Dedifferentiated amniotic fluid mesenchymal stem cell (primary cell): ENCODE measurements around the gene FCN2.

Experiments
- DNase-seq: peaks from one replicate; pipeline ENCODE4 v3.0.0-alpha.2; 2016; ENCODE audit errors: extremely low spot score

Gene FCN2

DNA sequence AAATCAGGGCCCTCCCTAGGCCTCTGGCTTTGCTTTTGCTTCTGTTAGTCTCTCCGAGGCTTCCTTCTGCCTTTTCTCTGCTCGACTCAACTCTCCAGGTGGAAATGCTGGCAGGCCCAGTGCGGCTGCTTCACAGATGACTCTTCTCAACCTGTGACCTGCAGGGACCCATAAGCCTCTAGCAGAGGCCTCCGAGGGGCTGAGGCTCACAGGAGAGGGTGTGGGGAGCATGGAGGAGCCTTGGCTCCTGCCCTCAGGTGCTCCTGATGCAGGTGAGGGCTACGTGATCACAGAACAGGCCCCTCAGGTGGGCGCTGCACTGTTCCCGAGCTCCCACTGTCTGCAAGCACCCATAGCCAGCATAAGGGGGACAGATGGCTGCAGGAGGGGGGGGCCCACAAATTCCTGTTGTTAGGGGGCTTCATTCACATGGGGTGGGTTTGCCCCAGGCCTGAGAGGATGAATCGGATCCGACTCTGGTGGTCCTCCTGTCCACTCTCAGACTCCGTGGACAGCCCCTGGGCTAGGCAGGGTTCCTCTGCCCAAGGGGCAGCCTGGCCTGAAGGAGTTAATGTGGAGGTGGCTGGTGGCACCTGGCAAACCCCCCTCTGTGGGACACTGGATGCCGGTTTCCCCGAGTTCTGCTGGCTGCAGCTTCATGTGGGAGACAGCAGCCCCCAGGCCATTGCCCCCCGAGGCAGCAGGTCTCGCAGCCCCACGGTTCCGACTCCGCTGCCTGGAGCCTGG, 10.9 kb upstream of the FCN2 start:
- no peak for DNase-seq

DNA sequence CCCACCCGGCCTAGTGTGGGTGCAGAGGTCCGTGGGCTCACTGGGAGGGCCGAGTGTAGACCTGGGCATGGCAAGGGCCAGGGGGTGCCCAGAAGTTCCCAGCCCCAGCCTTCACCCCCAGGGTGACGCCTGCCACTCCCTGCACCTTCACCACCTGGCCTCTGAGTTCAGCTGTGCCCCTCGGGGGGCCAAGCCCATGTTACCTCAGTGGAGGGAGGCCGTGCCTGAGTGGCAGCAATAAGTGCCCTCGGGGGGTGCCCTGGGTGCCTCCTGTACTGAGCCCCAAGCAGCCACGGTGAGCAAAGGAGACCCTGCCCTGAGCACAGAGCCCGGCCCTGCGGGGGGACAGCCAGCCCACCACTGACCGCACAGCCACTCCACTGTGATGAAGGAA, 10.3 kb upstream of the FCN2 start:
- no peak for DNase-seq

DNA sequence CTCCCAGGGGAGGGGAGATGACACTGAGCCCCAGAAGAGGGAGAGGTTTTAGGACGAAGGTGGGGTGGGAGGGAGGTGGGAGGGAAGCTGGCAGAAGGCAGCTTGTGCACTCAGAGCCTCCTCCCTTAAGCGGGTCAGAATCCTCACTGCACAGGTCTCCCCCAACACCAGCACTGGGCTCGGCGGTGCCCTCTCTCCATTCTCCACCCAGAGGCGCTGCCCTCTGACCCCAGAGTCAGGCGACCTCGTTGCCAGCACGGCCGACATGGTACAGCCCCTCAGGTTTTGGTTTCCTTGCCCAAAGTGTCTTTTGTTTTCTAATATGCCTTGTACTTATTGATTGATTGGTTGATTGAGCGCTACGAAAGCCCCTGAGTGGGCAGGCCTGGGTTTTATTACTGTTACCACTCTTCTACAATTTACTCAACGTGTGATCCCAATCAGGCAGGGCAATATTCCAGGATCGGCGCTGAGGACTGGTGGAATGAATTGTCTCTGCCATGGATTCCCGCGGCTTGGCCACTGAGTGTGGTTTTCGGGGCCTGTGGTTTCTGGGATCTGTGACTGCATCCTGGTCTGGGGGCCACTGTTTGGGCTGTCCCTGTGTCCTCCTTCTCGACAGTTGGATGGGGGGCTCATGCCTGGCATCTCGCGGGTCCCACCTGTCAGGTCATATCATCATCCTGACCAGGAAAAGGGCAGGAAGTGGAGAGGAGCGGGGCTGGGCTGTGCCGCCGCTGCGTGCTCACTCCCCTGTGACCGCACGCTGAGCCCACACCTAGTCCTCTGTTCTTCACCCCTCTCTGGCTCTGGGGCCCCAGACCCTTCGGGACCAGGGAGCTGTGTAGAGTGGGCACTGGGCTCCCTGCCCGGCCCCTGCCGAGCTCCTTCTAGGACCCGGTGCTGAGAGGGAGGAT, 9.6 kb upstream of the FCN2 start:
- DNase-seq: no peak

- no peak for DNase-seq
Observed at GRCh38 chr9:134871697-134872340, 8.8 kb upstream of the FCN2 start.

GRCh38 chr9:134872482-134873231, 8.0 kb upstream of the FCN2 start:
- no peak for DNase-seq

DNA sequence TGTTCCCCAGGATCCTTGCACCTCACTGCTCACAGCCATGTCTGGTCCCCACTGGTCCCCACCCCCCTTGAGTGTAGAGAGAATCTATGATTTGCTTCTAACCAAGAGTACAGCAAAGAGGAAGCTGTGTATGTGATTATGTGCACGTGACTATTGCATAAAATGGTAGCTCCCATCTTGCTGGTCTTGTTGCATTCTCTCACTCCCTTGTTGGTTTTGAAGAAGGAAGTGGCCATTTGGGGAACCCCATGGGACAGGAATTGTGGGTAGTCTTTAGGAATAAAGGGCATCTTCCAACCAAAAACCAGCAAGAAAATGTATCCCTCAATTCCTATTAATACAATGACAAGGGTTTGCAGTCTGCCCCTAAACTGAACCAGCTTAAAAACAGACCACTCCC, 5.2 kb upstream of the FCN2 start:
- DNase-seq: no peak

- DNase-seq: no peak
Observed at GRCh38 chr9:134877541-134877940, 3.1 kb upstream of the FCN2 start.

GRCh38 chr9:134879664-134880483, 736 bp upstream of the FCN2 start:
- no peak for DNase-seq

DNA sequence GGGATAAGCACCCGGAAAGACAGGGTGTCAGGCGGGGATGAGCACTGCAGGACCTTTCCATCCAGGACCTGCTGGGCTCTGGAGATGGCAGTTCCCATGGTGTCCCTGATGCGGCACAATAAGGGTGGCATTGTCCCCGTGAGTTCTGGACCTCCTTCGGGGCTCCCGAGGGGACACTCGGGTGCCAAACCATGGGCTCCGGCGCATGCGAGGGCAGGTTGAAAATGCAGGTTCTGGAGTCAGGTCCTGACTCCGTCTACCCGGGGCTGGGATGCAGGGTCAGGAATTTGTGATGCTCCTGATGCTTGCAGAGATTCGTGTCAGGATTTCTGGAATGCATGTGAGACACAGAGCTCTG, 682 bp downstream of the FCN2 start:
- no peak for DNase-seq

GRCh38 chr9:134882204-134882785, 1.7 kb downstream of the FCN2 start:
- no peak for DNase-seq

GRCh38 chr9:134883040-134883782, 2.6 kb downstream of the FCN2 start:
- no peak for DNase-seq

GRCh38 chr9:134884492-134884891, 3.9 kb downstream of the FCN2 start:
- DNase-seq: no peak

DNA sequence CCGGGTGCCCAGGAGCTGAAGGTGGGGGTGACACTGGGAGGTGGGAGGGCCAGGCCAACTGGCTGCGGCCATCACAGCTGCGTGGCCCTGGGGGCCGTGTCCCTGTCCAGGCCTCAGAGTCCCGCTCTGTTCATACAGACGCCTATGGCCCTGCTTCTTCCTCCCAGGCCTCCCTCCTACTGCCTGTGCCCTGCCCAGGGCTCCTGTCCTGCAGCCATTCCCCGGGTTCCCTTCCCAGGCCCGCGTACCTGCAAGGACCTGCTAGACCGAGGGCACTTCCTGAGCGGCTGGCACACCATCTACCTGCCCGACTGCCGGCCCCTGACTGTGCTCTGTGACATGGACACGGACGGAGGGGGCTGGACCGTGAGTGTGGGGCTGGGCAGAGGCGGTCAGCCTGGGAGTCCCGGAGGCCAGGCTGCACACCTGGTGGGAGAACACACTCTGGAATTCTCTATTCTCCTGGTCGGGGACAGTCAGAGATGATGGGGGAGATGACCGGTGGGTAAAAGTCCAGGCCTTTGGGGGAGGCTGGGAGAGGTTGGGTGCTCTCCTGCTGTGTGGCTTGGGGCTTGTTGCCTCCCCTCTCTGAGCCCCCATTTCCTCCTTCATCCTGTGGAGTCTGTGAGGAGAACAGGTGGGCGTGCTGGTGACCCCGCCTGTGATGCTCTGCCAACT, 4.5 kb downstream of the FCN2 start:
- DNase-seq: no peak

- DNase-seq: no peak
Observed at GRCh38 chr9:134885679-134886412, 5.2 kb downstream of the FCN2 start.

DNA sequence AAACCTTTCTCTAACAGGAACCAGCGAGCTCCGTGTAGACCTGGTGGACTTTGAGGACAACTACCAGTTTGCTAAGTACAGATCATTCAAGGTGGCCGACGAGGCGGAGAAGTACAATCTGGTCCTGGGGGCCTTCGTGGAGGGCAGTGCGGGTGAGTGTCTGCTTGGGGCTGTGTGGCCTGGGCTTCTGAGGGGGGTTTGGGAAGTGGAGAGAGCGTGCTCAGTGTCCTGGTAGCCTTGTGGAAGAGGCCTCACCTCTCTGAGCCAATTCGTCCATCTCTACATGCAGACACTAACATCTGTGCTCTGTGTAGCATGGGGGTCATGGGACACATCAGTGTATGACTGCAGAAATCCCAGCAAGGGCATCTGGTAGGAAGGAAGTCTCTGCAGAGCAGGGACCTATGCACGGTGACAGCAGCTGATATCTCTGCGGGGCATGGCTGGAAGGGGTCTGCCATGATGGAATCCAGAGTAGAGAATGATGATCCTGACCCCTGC, 5.9 kb downstream of the FCN2 start:
- no peak for DNase-seq

DNA sequence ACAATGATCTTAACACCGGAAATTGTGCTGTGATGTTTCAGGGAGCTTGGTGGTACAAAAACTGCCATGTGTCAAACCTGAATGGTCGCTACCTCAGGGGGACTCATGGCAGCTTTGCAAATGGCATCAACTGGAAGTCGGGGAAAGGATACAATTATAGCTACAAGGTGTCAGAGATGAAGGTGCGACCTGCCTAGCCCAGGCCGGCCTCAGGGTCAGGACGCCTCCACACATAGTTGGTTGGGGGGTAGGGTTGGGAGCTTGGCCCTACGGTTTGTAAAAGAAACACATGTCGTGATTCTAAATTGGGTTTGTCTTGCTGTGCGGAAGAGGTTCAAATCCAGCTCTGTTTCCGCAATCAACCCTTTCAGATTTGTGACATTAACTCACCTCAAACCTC, 6.6 kb downstream of the FCN2 start:
- DNase-seq: no peak

GRCh38 chr9:134887686-134888602, 7.3 kb downstream of the FCN2 start:
- no peak for DNase-seq
